ENCODE measurements around the gene PRR15. TPM values are rescaled to one million over a fixed set of nuclear protein-coding genes. Genes with fewer than 3 reads are reported as not detected.

The PRR15 gene
- total and polyA plus RNA-seq, 2 experiments from 2014 or later: 9.6 to 17.4 TPM

DNA sequence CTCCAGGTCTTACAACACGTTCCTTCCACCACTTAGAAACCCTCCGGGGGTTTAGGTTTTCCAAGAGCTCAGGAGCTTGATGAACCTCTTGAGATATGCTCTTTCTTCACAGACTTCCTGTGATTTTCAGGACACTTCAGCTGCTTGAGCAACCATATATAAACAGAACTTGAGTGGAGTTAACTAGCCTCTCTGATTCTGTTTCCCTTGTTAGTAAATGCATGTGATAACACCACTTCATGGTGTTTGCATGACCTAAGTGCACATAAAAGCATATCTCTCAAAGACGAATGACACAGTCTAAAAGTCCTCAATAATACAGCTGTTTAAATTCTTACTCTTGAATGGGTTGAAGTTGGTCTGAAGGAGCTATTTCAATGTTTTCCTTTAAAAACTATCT is 9.9 kb downstream of the PRR15 start:
- no peaks in the 10 kb centered on the region for H3F3A ChIP-seq (replicated peaks; ENCODE audit: low read depth)
- no peak overlapping the region for H3K27ac ChIP-seq (ENCODE audit: low read depth)
- H3K27me3 ChIP-seq (ENCODE audit: insufficient read depth): no peaks in the 10 kb centered on the region
- peaks cover 8% of the 10 kb centered on the region for H3K4me1 ChIP-seq (ENCODE audit: insufficient read depth)
- peaks cover 20% of the 10 kb centered on the region for H3K36me3 Mint-ChIP-seq (ENCODE audit: low read depth)
- peaks cover 13% of the 10 kb centered on the region; the same call in 1 of the 2 replicates for H3K36me3 ChIP-seq (ENCODE audit: insufficient read depth)
- TF ChIP-seq, protein P1, sequence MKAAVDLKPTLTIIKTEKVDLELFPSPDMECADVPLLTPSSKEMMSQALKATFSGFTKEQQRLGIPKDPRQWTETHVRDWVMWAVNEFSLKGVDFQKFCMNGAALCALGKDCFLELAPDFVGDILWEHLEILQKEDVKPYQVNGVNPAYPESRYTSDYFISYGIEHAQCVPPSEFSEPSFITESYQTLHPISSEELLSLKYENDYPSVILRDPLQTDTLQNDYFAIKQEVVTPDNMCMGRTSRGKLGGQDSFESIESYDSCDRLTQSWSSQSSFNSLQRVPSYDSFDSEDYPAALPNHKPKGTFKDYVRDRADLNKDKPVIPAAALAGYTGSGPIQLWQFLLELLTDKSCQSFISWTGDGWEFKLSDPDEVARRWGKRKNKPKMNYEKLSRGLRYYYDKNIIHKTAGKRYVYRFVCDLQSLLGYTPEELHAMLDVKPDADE (IDR thresholded peaks at IDR 0.05): no peak
- TF ChIP-seq, protein P2, sequence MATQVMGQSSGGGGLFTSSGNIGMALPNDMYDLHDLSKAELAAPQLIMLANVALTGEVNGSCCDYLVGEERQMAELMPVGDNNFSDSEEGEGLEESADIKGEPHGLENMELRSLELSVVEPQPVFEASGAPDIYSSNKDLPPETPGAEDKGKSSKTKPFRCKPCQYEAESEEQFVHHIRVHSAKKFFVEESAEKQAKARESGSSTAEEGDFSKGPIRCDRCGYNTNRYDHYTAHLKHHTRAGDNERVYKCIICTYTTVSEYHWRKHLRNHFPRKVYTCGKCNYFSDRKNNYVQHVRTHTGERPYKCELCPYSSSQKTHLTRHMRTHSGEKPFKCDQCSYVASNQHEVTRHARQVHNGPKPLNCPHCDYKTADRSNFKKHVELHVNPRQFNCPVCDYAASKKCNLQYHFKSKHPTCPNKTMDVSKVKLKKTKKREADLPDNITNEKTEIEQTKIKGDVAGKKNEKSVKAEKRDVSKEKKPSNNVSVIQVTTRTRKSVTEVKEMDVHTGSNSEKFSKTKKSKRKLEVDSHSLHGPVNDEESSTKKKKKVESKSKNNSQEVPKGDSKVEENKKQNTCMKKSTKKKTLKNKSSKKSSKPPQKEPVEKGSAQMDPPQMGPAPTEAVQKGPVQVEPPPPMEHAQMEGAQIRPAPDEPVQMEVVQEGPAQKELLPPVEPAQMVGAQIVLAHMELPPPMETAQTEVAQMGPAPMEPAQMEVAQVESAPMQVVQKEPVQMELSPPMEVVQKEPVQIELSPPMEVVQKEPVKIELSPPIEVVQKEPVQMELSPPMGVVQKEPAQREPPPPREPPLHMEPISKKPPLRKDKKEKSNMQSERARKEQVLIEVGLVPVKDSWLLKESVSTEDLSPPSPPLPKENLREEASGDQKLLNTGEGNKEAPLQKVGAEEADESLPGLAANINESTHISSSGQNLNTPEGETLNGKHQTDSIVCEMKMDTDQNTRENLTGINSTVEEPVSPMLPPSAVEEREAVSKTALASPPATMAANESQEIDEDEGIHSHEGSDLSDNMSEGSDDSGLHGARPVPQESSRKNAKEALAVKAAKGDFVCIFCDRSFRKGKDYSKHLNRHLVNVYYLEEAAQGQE (IDR thresholded peaks at IDR 0.05; ENCODE audit: unreplicated experiment): no peak
- TF ChIP-seq EZH2phosphoT487 (IDR thresholded peaks at IDR 0.05; ENCODE audit: unreplicated experiment): no peak
- TF ChIP-seq, protein P3, sequence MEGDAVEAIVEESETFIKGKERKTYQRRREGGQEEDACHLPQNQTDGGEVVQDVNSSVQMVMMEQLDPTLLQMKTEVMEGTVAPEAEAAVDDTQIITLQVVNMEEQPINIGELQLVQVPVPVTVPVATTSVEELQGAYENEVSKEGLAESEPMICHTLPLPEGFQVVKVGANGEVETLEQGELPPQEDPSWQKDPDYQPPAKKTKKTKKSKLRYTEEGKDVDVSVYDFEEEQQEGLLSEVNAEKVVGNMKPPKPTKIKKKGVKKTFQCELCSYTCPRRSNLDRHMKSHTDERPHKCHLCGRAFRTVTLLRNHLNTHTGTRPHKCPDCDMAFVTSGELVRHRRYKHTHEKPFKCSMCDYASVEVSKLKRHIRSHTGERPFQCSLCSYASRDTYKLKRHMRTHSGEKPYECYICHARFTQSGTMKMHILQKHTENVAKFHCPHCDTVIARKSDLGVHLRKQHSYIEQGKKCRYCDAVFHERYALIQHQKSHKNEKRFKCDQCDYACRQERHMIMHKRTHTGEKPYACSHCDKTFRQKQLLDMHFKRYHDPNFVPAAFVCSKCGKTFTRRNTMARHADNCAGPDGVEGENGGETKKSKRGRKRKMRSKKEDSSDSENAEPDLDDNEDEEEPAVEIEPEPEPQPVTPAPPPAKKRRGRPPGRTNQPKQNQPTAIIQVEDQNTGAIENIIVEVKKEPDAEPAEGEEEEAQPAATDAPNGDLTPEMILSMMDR (conservative IDR thresholded peaks at IDR 0.05; ENCODE audit: low read depth in 2 of 2): no peak
- no peak overlapping the region for H3K27ac Mint-ChIP-seq
- H3K9me3 Mint-ChIP-seq: peaks cover 29% of the 10 kb centered on the region
- H3K9me2 ChIP-seq (ENCODE audit: insufficient read depth): no peaks in the 10 kb centered on the region
- DNase-seq (ENCODE audit: low spot score): no peak
- H4K20me1 ChIP-seq (replicated peaks; ENCODE audit: insufficient read depth): no peaks in the 10 kb centered on the region
- no peaks in the 10 kb centered on the region for H3K79me2 ChIP-seq (replicated peaks; ENCODE audit: insufficient read depth)
- no peak for ATAC-seq
- H3K4me2 ChIP-seq: no peak overlapping the region
- peaks cover 19% of the 10 kb centered on the region for H3K4me1 Mint-ChIP-seq
- no peak overlapping the region for H2AFZ ChIP-seq
- H3K4me3 ChIP-seq: no peak overlapping the region
- H3K4me3 Mint-ChIP-seq: no peak overlapping the region
- H3K27me3 Mint-ChIP-seq (ENCODE audit: insufficient read depth, low read depth, poor library complexity): peaks cover 5% of the 10 kb centered on the region

DNA sequence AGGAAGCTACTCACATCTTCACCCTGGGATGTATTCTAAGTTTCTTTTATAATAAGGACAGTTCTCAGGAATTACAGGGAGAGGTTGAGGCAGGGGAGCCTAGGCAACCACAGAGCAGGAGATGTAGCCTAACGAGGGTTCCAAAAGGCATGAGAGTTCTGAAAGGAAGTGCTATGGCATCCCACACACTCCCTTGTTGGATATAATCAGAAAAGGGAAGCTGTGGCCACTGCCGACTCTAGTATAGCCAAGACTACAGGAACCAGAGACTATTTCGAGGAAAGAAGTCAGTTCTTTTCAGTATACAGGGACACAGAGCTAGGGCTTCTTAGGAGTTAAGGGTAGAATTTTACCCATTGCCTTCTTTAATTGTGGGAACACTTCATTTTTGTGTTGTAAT is 11.0 kb downstream of the PRR15 start:
- peaks cover 9% of the 10 kb centered on the region; the same call in 1 of the 2 replicates for H3K9me2 ChIP-seq (ENCODE audit: insufficient read depth)

More for the DNA sequence above, 11.0 kb downstream of the PRR15 start:
- Histone ChIP-seq H3K36me3 (ENCODE audit: insufficient read depth) (peaks cover 23% of the 10 kb centered on the region; the same call in 1 of the 2 replicates), H2AFZ (no peak overlapping the region), H3K4me2 (no peak overlapping the region), H4K20me1 (replicated peaks; ENCODE audit: insufficient read depth) (no peaks in the 10 kb centered on the region), H3K27me3 (ENCODE audit: insufficient read depth) (no peaks in the 10 kb centered on the region), H3K79me2 (replicated peaks; ENCODE audit: insufficient read depth) (no peaks in the 10 kb centered on the region), H3K4me3 (no peak overlapping the region), H3F3A (replicated peaks; ENCODE audit: low read depth) (no peaks in the 10 kb centered on the region), H3K27ac (ENCODE audit: low read depth) (no peak overlapping the region), H3K4me1 (ENCODE audit: insufficient read depth) (no peaks in the 10 kb centered on the region; the same call in 1 of the 2 replicates)
- Mint-ChIP-seq H3K27me3 (ENCODE audit: insufficient read depth, low read depth, poor library complexity) (peaks cover 5% of the 10 kb centered on the region), H3K9me3 (peaks cover 40% of the 10 kb centered on the region), H3K4me1 (peaks cover 11% of the 10 kb centered on the region), H3K36me3 (ENCODE audit: low read depth) (peaks cover 28% of the 10 kb centered on the region), H3K27ac (no peak overlapping the region), H3K4me3 (no peak overlapping the region)
- ATAC-seq: no peak
- no peak for DNase-seq (ENCODE audit: low spot score)
- TF ChIP-seq STAT1 (IDR thresholded peaks at IDR 0.05; ENCODE audit: unreplicated experiment): no peak
- no peak for TF ChIP-seq ZNF114 (CRISPR knock-in tag; IDR thresholded peaks at IDR 0.05)
- TF ChIP-seq, protein P2 (IDR thresholded peaks at IDR 0.05; ENCODE audit: unreplicated experiment): no peak
- TF ChIP-seq, protein P1 (IDR thresholded peaks at IDR 0.05): no peak

Data from GM23338 (cell line).